HG02798 (cell line): ENCODE data around the gene DLG1.

Source experiments
- ATAC-seq: cut with Tn5 transposase; IDR thresholded peaks from one replicate; pipeline ENCODE4 v1.9.1; 2021; ENCODE audit warnings: mild to moderate bottlenecking; ENCODE audit not compliant: unreplicated experiment, poor library complexity

Gene DLG1

GRCh38 chr3:197320582-197320981 lies 22.2 kb upstream of the DLG1 start:
- no peak for ATAC-seq

- no peak for ATAC-seq
Measured at GRCh38 chr3:197317250-197317963, 19.0 kb upstream of the DLG1 start.

GRCh38 chr3:197312431-197312830 lies 14.0 kb upstream of the DLG1 start:
- ATAC-seq: no peak

GRCh38 chr3:197311591-197311990 lies 13.2 kb upstream of the DLG1 start:
- ATAC-seq: no peak

GRCh38 chr3:197309528-197310361 lies 11.3 kb upstream of the DLG1 start:
- ATAC-seq: no peak

GRCh38 chr3:197308591-197308990 lies 10.2 kb upstream of the DLG1 start:
- no peak for ATAC-seq

- ATAC-seq: no peak
Measured at GRCh38 chr3:197306374-197307086, 8.1 kb upstream of the DLG1 start.

GRCh38 chr3:197305854-197306253 lies 7.4 kb upstream of the DLG1 start:
- peak; percentile 95 for ATAC-seq

GRCh38 chr3:197303452-197303851 lies 5.0 kb upstream of the DLG1 start:
- ATAC-seq: no peak

GRCh38 chr3:197302696-197303341 lies 4.4 kb upstream of the DLG1 start:
- ATAC-seq: no peak

GRCh38 chr3:197302033-197302432 lies 3.6 kb upstream of the DLG1 start:
- ATAC-seq: no peak

- ATAC-seq: no peak
Measured at GRCh38 chr3:197300361-197300760, 1.9 kb upstream of the DLG1 start.

GRCh38 chr3:197298945-197299854 lies 788 bp upstream of the DLG1 start:
- peak; percentile 17 for ATAC-seq

GRCh38 chr3:197297476-197298340 lies 704 bp downstream of the DLG1 start:
- ATAC-seq: peak; percentile 76

- ATAC-seq: no peak
Measured at GRCh38 chr3:197297002-197297401, 1.4 kb downstream of the DLG1 start.

- no peak for ATAC-seq
Measured at GRCh38 chr3:197296545-197296944, 1.9 kb downstream of the DLG1 start.

GRCh38 chr3:197295871-197296270 lies 2.5 kb downstream of the DLG1 start:
- no peak for ATAC-seq

- no peak for ATAC-seq
Measured at GRCh38 chr3:197293605-197294237, 4.7 kb downstream of the DLG1 start.
